Hepatocyte (in vitro differentiated cells): ENCODE data around the gene TMEM175. TPM values are rescaled to one million over a fixed set of nuclear protein-coding genes. Genes with fewer than 3 reads are reported as not detected.
A peak's percentile ranks its signal among the peaks of the same experiment; 100 is the strongest.

Experiments used
- DNase-seq: peaks from one replicate; pipeline ENCODE4 v3.0.0-alpha.2; 2016; ENCODE audit warnings: low spot score
- H2AFZ ChIP-seq: fragments of 200-600 bp; sonication (generic); 2 replicates; pipeline ENCODE4 v1.6.0; 2016; ENCODE audit warnings: antibody characterized with exemption, mild to moderate bottlenecking
- H3K27ac ChIP-seq: fragments of 200-600 bp; sonication (generic); 2 replicates; pipeline ENCODE4 v1.5.1; 2016; ENCODE audit warnings: mild to moderate bottlenecking
- H3K27me3 ChIP-seq: fragments of 200-600 bp; sonication (generic); 2 replicates; pipeline ENCODE4 v1.6.1; 2016
- H3K36me3 ChIP-seq: fragments of 200-600 bp; sonication (generic); replicated peaks from 2 replicates; pipeline ENCODE4 v1.5.1; 2016; ENCODE audit warnings: low read depth; ENCODE audit not compliant: insufficient read depth
- H3K4me1 ChIP-seq: fragments of 200-600 bp; sonication (generic); 2 replicates; pipeline ENCODE4 v1.5.1; 2016; ENCODE audit warnings: mild to moderate bottlenecking, moderate library complexity; ENCODE audit not compliant: insufficient read depth
- H3K4me2 ChIP-seq: fragments of 200-600 bp; sonication (generic); 2 replicates; pipeline ENCODE4 v1.6.0; 2016
- H3K4me3 ChIP-seq: fragments of 200-600 bp; sonication (generic); 2 replicates; pipeline ENCODE4 v1.5.1; 2016; ENCODE audit warnings: mild to moderate bottlenecking
- H3K79me2 ChIP-seq: fragments of 200-600 bp; sonication (generic); 2 replicates; pipeline ENCODE4 v1.6.0; 2017; ENCODE audit warnings: mild to moderate bottlenecking
- H3K9me2 ChIP-seq: fragments of 200-600 bp; sonication (generic); replicated peaks from 2 replicates; pipeline ENCODE4 v1.6.0; 2017; ENCODE audit warnings: mild to moderate bottlenecking; ENCODE audit not compliant: insufficient read depth
- H3K9me3 ChIP-seq: fragments of 200-600 bp; sonication (generic); 2 replicates; pipeline ENCODE4 v1.5.1; 2016; ENCODE audit warnings: low read depth, mild to moderate bottlenecking
- H4K20me1 ChIP-seq: fragments of 200-600 bp; sonication (generic); 2 replicates; pipeline ENCODE4 v1.6.0; 2016; ENCODE audit warnings: mild to moderate bottlenecking; ENCODE audit not compliant: insufficient read depth, poor library complexity, severe bottlenecking
- EZH2 ChIP-seq: fragments of 200-600 bp; sonication (generic); IDR thresholded peaks from 2 replicates; pipeline ENCODE4 v1.6.1; 2016; ENCODE audit warnings: antibody characterized with exemption, mild to moderate bottlenecking, borderline replicate concordance
- EZH2phosphoT487 ChIP-seq: fragments of 200-600 bp; sonication (generic); IDR thresholded peaks from one replicate; pipeline ENCODE4 v1.6.1; 2018; ENCODE audit warnings: antibody characterized with exemption, mild to moderate bottlenecking, low read depth, moderate library complexity; ENCODE audit not compliant: unreplicated experiment, severe bottlenecking
- WGBS: methylation state at CpG from one replicate; pipeline ENCODE4 v1.1.6; 2016; ENCODE audit warnings: low lambda C conversion rate; ENCODE audit errors: missing lambda C conversion rate; 5-methylcytosine and 5-hydroxymethylcytosine counted together
- polyA plus RNA-seq: library from polyadenylated mRNA; unstranded; fragments of >200 nt; fragmentation: Nextera tagmentation; extraction: Ambion mirVana; gene quantifications from 2 replicates; pipeline ENCODE4 v1.2.1, GENCODE V29; 2016
- total RNA-seq: library from RNA; depleted of rRNA; stranded (reverse); fragments of >200 nt; gene quantifications from 2 replicates; pipeline ENCODE4 v1.2.3, GENCODE V29; 2014
- TF ChIP-seq, protein P1 (sequence below): fragments of 200-600 bp; sonication (generic); IDR thresholded peaks from 2 replicates; pipeline ENCODE4 v1.5.1; 2016; ENCODE audit warnings: antibody characterized with exemption, mild to moderate bottlenecking; ENCODE audit not compliant: poor library complexity

The TMEM175 gene
- total and polyA plus RNA-seq, 2 experiments from 2014 or later, result 14.8 to 31.4 TPM

DNA sequence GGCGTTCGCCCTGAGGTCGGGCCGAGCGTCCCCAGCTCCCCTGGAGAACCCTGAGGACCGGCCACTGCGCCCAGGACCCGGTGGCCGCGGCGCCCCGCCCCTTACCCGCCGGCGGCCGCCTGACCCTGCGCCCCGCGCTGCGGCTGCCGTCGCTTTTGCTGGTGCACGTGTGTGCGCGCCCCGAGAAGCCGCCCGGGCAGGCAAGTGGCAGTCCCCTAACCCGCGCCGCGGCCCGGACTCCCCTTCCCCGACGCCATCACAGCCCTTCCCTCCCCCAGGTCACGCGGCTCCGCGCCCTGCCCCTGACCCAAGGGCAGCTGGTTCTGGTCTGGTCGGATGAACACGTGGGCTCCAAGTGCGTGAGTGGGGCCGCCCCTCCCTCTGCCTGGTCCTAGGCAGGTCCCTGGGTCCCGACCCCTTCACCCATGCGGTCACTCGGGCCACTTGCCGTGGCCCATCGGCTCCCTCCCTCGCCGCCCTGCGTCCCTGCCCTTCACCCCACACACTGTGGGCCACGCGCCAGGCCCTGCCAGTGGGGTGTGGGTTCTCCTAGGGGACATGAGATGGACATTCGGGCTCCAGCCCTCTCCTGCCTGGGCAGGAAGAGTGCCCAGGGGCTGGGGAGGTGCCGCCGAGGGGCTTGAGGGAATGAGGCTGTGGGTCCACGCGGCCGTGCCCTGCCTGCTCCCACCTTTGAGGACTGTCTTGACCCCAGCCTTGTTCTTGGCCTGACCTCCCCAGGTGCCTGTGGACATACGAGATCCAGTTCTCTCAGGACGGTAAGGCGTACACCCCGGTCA, 71.2 kb downstream of the TMEM175 start:
- no peaks in the 10 kb centered on the region for H3K9me3 ChIP-seq
- peaks cover 11% of the 10 kb centered on the region for H3K4me1 ChIP-seq
- H3K4me3 ChIP-seq, result no peak overlapping the region
- H3K9me2 ChIP-seq, result no peaks in the 10 kb centered on the region
- peak overlapping the region; percentile 73 for H3K4me2 ChIP-seq
- 40% methylated on average over 38 of the region's 63 CpGs for WGBS
- H3K36me3 ChIP-seq, result no peaks in the 10 kb centered on the region
- DNase-seq, result no peak
- H4K20me1 ChIP-seq, result no peaks in the 10 kb centered on the region
- H3K27ac ChIP-seq, result no peak overlapping the region
- TF ChIP-seq, protein P1, sequence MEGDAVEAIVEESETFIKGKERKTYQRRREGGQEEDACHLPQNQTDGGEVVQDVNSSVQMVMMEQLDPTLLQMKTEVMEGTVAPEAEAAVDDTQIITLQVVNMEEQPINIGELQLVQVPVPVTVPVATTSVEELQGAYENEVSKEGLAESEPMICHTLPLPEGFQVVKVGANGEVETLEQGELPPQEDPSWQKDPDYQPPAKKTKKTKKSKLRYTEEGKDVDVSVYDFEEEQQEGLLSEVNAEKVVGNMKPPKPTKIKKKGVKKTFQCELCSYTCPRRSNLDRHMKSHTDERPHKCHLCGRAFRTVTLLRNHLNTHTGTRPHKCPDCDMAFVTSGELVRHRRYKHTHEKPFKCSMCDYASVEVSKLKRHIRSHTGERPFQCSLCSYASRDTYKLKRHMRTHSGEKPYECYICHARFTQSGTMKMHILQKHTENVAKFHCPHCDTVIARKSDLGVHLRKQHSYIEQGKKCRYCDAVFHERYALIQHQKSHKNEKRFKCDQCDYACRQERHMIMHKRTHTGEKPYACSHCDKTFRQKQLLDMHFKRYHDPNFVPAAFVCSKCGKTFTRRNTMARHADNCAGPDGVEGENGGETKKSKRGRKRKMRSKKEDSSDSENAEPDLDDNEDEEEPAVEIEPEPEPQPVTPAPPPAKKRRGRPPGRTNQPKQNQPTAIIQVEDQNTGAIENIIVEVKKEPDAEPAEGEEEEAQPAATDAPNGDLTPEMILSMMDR, result no peak
- H2AFZ ChIP-seq, result no peak overlapping the region
- no peaks in the 10 kb centered on the region for H3K79me2 ChIP-seq
- H3K27me3 ChIP-seq, result peaks cover 60% of the 10 kb centered on the region

DNA sequence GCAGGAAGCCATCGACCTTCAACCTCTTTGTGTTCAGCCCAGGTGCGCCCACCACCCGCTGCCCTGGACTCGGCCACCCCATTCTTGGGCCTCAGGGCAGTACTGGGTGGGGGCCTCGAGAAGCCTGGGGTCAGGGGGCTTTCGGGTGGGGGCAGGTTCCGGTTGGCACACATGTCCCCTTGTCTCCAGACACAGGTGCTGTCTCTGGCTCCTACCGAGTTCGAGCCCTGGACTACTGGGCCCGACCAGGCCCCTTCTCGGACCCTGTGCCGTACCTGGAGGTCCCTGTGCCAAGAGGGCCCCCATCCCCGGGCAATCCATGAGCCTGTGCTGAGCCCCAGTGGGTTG, 71.8 kb downstream of the TMEM175 start:
- Histone ChIP-seq H3K27me3 (peaks cover 65% of the 10 kb centered on the region), H3K9me3 (no peaks in the 10 kb centered on the region)

DNA sequence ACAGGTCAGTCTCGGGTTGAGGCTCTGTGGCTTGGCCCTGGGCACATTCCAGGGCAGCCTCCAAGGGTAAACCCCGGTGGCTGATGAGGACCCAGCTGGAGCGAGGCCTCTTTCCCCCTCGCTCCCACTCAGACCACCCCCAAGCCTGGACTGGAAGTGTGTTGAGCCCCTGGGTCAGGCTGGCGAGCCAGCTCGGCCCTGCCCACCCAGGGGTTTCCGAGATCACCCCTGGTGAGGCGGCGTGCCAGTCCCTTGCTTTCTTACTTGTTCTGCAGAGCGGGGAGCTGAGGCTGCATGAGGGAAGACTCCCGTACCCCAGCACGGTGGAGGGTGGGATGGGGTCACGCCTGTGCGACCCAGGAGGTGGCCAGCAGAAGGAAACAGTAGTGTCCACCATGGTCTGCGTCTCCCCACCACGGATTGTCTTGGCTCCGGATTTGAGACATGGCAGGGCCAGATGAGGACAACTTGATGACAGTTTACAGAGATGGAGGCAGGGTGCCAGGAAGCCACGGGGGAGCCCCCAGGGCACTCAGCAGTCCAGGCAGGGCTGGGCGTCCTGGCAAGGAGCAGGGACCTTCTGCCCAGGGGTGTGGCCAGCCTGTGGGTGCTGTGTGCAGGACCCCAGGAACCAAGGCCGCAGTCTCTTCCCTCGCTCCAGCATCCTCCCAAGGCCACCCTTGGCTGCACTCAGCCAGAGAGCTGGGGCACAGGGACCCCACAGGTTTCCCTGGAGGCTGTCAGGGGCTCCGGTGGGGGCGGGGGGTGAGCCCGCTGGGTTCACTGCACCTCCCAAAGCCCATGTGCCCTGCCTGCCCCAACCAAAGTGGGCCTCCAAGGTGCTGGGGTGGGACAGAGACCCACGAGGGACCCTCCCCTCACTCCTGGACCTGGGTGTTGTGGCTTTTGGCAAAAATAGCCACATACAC, 72.6 kb downstream of the TMEM175 start:
- no peak for DNase-seq
- Histone ChIP-seq H3K4me1 (peaks cover 11% of the 10 kb centered on the region), H3K79me2 (no peaks in the 10 kb centered on the region), H3K27me3 (peaks cover 67% of the 10 kb centered on the region), H3K9me2 (no peaks in the 10 kb centered on the region), H3K9me3 (no peaks in the 10 kb centered on the region), H3K36me3 (no peaks in the 10 kb centered on the region), H3K4me2 (no peak overlapping the region), H4K20me1 (no peaks in the 10 kb centered on the region), H3K4me3 (no peak overlapping the region), H2AFZ (no peak overlapping the region), H3K27ac (no peak overlapping the region)
- WGBS, result 93% methylated on average over 25 of the region's 25 CpGs
- no peak for TF ChIP-seq EZH2
- TF ChIP-seq, protein P1, result no peak
- TF ChIP-seq EZH2phosphoT487, result no peak

More for the DNA sequence above, 71.8 kb downstream of the TMEM175 start:
- no peak overlapping the region for H2AFZ ChIP-seq
- TF ChIP-seq EZH2phosphoT487, result no peak
- TF ChIP-seq EZH2, result no peak
- TF ChIP-seq, protein P1, result no peak
- H3K79me2 ChIP-seq, result no peaks in the 10 kb centered on the region
- H3K9me2 ChIP-seq, result no peaks in the 10 kb centered on the region
- no peak for DNase-seq
- no peaks in the 10 kb centered on the region for H4K20me1 ChIP-seq
- 97% methylated on average over 12 of the region's 13 CpGs for WGBS
- no peak overlapping the region for H3K4me3 ChIP-seq
- H3K4me1 ChIP-seq, result peaks cover 11% of the 10 kb centered on the region
- no peak overlapping the region for H3K4me2 ChIP-seq
- H3K27ac ChIP-seq, result no peak overlapping the region
- H3K36me3 ChIP-seq, result no peaks in the 10 kb centered on the region
